DOHH2 (cell line): Measurements from ENCODE around the gene HAND2.

Experiments used
- H3F3A ChIP-seq: fragments of 200-600 bp; sonication (generic), shearing (Covaris generic); 2 replicates; pipeline ENCODE4 v1.6.0; 2016; ENCODE audit warnings: antibody characterized with exemption, mild to moderate bottlenecking; ENCODE audit not compliant: control insufficient read depth, insufficient read depth
- H3K27ac ChIP-seq: fragments of 200-600 bp; sonication (generic); 2 replicates; pipeline ENCODE4 v1.5.1; 2014; ENCODE audit warnings: low read depth, mild to moderate bottlenecking, low read length, moderate library complexity
- H3K27me3 ChIP-seq: fragments of 200-600 bp; sonication (generic); 2 replicates; pipeline ENCODE4 v1.6.1; 2014; ENCODE audit warnings: mild to moderate bottlenecking, low read length, mixed read lengths; ENCODE audit not compliant: control insufficient read depth
- H3K36me3 ChIP-seq: fragments of 200-600 bp; sonication (generic); 2 replicates; pipeline ENCODE4 v1.6.1; 2014; ENCODE audit warnings: mild to moderate bottlenecking, low read length, moderate library complexity, mixed read lengths; ENCODE audit not compliant: control insufficient read depth
- H3K4me1 ChIP-seq: fragments of 200-600 bp; sonication (generic); 2 replicates; pipeline ENCODE4 v1.6.1; 2014; ENCODE audit warnings: mild to moderate bottlenecking, low read length, mixed read lengths; ENCODE audit not compliant: control insufficient read depth
- H3K4me2 ChIP-seq: fragments of 200-600 bp; sonication (generic); 2 replicates; pipeline ENCODE4 v1.6.0; 2014; ENCODE audit warnings: mild to moderate bottlenecking, low read length, moderate library complexity
- H3K4me3 ChIP-seq: fragments of 200-600 bp; sonication (generic); 2 replicates; pipeline ENCODE4 v1.5.1; 2014; ENCODE audit warnings: mild to moderate bottlenecking, low read length, mixed read lengths
- H3K79me2 ChIP-seq: fragments of 200-600 bp; sonication (generic); 2 replicates; pipeline ENCODE4 v1.6.1; 2014; ENCODE audit warnings: mild to moderate bottlenecking, low read length, mixed read lengths; ENCODE audit not compliant: control insufficient read depth
- H3K9me2 ChIP-seq: fragments of 200-600 bp; sonication (generic); replicated peaks from 2 replicates; pipeline ENCODE4 v1.6.1; 2014; ENCODE audit warnings: mild to moderate bottlenecking, low read length, mixed read lengths; ENCODE audit not compliant: control insufficient read depth
- H3K9me3 ChIP-seq: fragments of 200-600 bp; sonication (generic); 2 replicates; pipeline ENCODE4 v1.6.1; 2014; ENCODE audit warnings: antibody characterized with exemption, low read length, mixed read lengths; ENCODE audit not compliant: control insufficient read depth, insufficient read depth
- H4K20me1 ChIP-seq: fragments of 200-600 bp; sonication (generic); 2 replicates; pipeline ENCODE4 v1.6.0; 2014; ENCODE audit warnings: low read depth, mild to moderate bottlenecking, antibody characterized with exemption, low read length, moderate library complexity; ENCODE audit not compliant: control insufficient read depth, insufficient read depth
- CTCF ChIP-seq: fragments of 200-600 bp; sonication (generic); IDR thresholded peaks from one replicate; pipeline ENCODE4 v1.5.1; 2014; ENCODE audit warnings: antibody characterized with exemption, mild to moderate bottlenecking, low read depth, low read length; ENCODE audit not compliant: poor library complexity, severe bottlenecking
- EZH2phosphoT487 ChIP-seq: fragments of 200-600 bp; sonication (generic); IDR thresholded peaks from 2 replicates; pipeline ENCODE4 v1.6.1; 2017; ENCODE audit warnings: borderline replicate concordance, mild to moderate bottlenecking, antibody characterized with exemption, low read length, moderate library complexity, mixed read lengths

The HAND2 gene

DNA sequence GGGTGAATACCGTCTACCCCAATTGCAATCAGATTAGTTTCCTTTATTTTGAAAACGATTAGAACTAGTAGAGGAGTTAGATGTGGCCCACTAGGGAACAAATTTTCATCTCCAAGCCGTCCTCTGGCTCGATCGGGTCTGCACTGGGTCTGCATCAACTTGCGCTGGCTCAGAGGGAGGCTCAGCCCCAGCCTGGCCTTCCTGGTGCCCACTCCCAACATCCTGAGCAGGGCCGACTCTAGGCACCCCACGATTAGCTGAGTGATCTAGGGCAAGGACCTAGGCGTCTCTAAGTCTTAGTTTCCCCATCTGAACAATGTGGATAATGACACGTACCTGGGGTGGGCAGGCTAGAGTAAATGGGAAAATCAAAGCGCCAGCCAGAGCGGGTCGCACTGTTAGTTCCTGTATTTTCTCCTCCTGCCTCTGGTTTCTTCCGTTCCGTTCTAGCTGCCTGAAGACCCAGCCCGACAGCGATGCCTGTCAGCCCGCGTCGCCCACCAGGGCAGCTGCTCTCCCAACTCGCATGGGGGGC is 7.7 kb upstream of the HAND2 start:
- TF ChIP-seq EZH2phosphoT487: no peak
- no peak for TF ChIP-seq CTCF
- no peak overlapping the region for H3K27ac ChIP-seq
- H3K4me3 ChIP-seq: no peak overlapping the region
- no peaks in the 10 kb centered on the region for H3K79me2 ChIP-seq
- H3K36me3 ChIP-seq: no peaks in the 10 kb centered on the region
- no peaks in the 10 kb centered on the region for H3K9me2 ChIP-seq
- no peaks in the 10 kb centered on the region for H4K20me1 ChIP-seq
- no peaks in the 10 kb centered on the region for H3F3A ChIP-seq
- no peak overlapping the region for H3K4me2 ChIP-seq
- H3K27me3 ChIP-seq: peaks cover 14% of the 10 kb centered on the region
- H3K4me1 ChIP-seq: 0 out of 2 replicates have a peak, but pooled peaks cover 3% of the 10 kb centered on the region
- H3K9me3 ChIP-seq: no peaks in the 10 kb centered on the region

DNA sequence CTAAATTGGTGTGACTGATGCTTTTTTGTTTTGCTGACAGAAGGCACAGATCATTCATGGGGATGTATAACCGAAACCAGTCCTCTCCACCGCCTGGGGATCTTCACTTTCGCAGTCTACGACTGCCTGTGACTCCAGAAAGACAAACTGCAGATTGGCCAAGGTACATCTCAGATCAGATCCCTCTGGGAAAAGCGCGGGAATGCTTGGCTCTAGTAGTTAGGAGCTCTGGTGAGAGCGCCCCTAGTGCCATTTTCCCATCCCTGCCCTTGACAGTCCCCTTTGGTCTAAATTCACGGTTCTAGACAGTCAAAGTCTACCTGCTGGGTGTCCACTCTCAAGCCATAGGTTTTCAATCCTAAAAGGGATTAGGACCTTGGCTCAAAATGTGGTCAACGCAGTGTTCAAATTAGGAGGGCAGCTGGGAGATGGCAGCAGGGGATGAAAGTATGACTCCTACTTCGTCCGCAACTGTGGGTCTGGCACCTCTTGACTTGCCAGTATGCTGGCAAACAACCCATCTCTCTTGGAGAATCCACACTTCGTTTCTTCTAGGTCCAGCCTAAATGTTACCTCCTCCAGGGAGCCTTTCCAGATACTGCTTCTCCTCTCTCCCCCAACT is 6.9 kb upstream of the HAND2 start:
- no peak overlapping the region for H3K4me2 ChIP-seq
- no peaks in the 10 kb centered on the region for H3K9me2 ChIP-seq
- H3K36me3 ChIP-seq: no peaks in the 10 kb centered on the region
- no peaks in the 10 kb centered on the region for H4K20me1 ChIP-seq
- H3K4me1 ChIP-seq: 0 out of 2 replicates have a peak, but pooled peaks cover 3% of the 10 kb centered on the region
- H3K9me3 ChIP-seq: no peaks in the 10 kb centered on the region
- H3K79me2 ChIP-seq: no peaks in the 10 kb centered on the region
- no peak overlapping the region for H3K4me3 ChIP-seq
- H3K27me3 ChIP-seq: peaks cover 14% of the 10 kb centered on the region
- no peaks in the 10 kb centered on the region for H3F3A ChIP-seq
- no peak for TF ChIP-seq EZH2phosphoT487
- H3K27ac ChIP-seq: no peak overlapping the region

DNA sequence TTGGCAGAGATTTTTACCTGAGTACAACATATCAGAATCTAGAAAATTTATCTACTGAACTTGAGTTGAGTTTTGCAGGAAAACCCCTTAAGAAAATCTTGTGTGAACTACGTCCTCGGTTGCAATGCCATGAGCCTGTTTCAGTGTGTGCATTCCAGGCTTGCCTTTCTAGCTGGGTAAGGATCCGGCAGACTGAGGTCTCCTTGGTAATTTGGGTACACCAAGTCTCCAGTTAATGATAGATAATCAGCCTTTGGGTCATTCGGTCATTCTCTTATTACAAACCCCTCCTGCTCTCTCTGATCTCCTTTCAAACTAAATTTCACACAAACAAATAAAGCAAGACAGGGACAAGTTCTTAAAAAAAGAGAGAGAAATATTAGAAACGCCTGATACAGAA is 5.9 kb upstream of the HAND2 start:
- Histone ChIP-seq H3K36me3 (no peaks in the 10 kb centered on the region), H3K27me3 (peaks cover 14% of the 10 kb centered on the region), H3F3A (no peaks in the 10 kb centered on the region), H3K4me2 (no peak overlapping the region), H3K9me2 (no peaks in the 10 kb centered on the region), H3K4me1 (0 out of 2 replicates have a peak, but pooled peaks cover 3% of the 10 kb centered on the region), H3K27ac (no peak overlapping the region), H4K20me1 (no peaks in the 10 kb centered on the region), H3K79me2 (no peaks in the 10 kb centered on the region), H3K4me3 (no peak overlapping the region), H3K9me3 (no peaks in the 10 kb centered on the region)
- no peak for TF ChIP-seq CTCF
- TF ChIP-seq EZH2phosphoT487: no peak

- Histone ChIP-seq H3K9me3 (no peaks in the 10 kb centered on the region), H3K4me3 (no peak overlapping the region), H3K27me3 (peaks cover 14% of the 10 kb centered on the region), H3K4me1 (0 out of 2 replicates have a peak, but pooled peaks cover 3% of the 10 kb centered on the region), H3K27ac (no peak overlapping the region), H3F3A (no peaks in the 10 kb centered on the region), H3K9me2 (no peaks in the 10 kb centered on the region), H3K4me2 (no peak overlapping the region), H3K36me3 (no peaks in the 10 kb centered on the region), H4K20me1 (no peaks in the 10 kb centered on the region), H3K79me2 (no peaks in the 10 kb centered on the region)
- TF ChIP-seq CTCF (no peak), EZH2phosphoT487 (no peak)
These were observed 5.3 kb upstream of the HAND2 start for GRCh38 chr4:173535165-173535902.
